Hematopoietic multipotent progenitor cell treated with erythropoietin and hydrocortisone succinate and interleukin-3 and kit ligand, for 4 days (in vitro differentiated cells): ENCODE measurements around the gene PPARGC1A.

Experiments
- DNase-seq: peaks from one replicate; pipeline ENCODE4 v3.0.0-alpha.2; 2015

PPARGC1A gene

GRCh38 chr4:23878246-23878891 is 11.5 kb downstream of the PPARGC1A start:
- no peak for DNase-seq

GRCh38 chr4:23877758-23878229 is 12.1 kb downstream of the PPARGC1A start:
- no peak for DNase-seq

GRCh38 chr4:23876418-23877089 is 13.3 kb downstream of the PPARGC1A start:
- DNase-seq: no peak

- DNase-seq: no peak
Observed at GRCh38 chr4:23875317-23875716, 14.5 kb downstream of the PPARGC1A start.

GRCh38 chr4:23874536-23874901 is 15.3 kb downstream of the PPARGC1A start:
- DNase-seq: no peak

- DNase-seq: no peak
Observed at GRCh38 chr4:23873717-23874535, 15.9 kb downstream of the PPARGC1A start.

- no peak for DNase-seq
Observed at GRCh38 chr4:23871426-23871825, 18.4 kb downstream of the PPARGC1A start.

- no peak for DNase-seq
Observed at GRCh38 chr4:23866450-23867075, 23.3 kb downstream of the PPARGC1A start.

- DNase-seq: no peak
Observed at GRCh38 chr4:23861897-23862296, 27.9 kb downstream of the PPARGC1A start.

GRCh38 chr4:23860919-23861318 is 28.9 kb downstream of the PPARGC1A start:
- no peak for DNase-seq

- no peak for DNase-seq
Observed at GRCh38 chr4:23857367-23857959, 32.4 kb downstream of the PPARGC1A start.

GRCh38 chr4:23856630-23857029 is 33.2 kb downstream of the PPARGC1A start:
- no peak for DNase-seq

- DNase-seq: no peak
Observed at GRCh38 chr4:23855912-23856605, 33.8 kb downstream of the PPARGC1A start.

GRCh38 chr4:23853986-23854660 is 35.7 kb downstream of the PPARGC1A start:
- no peak for DNase-seq

GRCh38 chr4:23851464-23851863 is 38.4 kb downstream of the PPARGC1A start:
- DNase-seq: no peak

- DNase-seq: no peak
Observed at GRCh38 chr4:23847158-23847557, 42.7 kb downstream of the PPARGC1A start.

- DNase-seq: no peak
Observed at GRCh38 chr4:23844961-23845360, 44.9 kb downstream of the PPARGC1A start.

- no peak for DNase-seq
Observed at GRCh38 chr4:23839279-23839678, 50.6 kb downstream of the PPARGC1A start.

- no peak for DNase-seq
Observed at GRCh38 chr4:23838607-23839006, 51.2 kb downstream of the PPARGC1A start.

- DNase-seq: no peak
Observed at GRCh38 chr4:23838131-23838530, 51.7 kb downstream of the PPARGC1A start.

- DNase-seq: no peak
Observed at GRCh38 chr4:23837371-23837770, 52.5 kb downstream of the PPARGC1A start.
